IMR-90 (cell line): ENCODE results near the gene NEMF. TPM values are rescaled to one million over a fixed set of nuclear protein-coding genes. Genes with fewer than 3 reads are reported as not detected.

Experiments
- ATAC-seq: fragments of 200-7000 bp; cut with Tn5 transposase; 2 replicates; pipeline ENCODE4 v1.9.1; 2020; ENCODE audit warnings: low read depth, mild to moderate bottlenecking, moderate library complexity
- BruUV-seq: library from RNA; stranded (reverse); fragments of 400-500 nt; replicated peaks from 2 replicates; lab custom pipeline; 2021; lab: Mats Ljungman, UMichigan
- CTCF ChIA-PET: fragments of 300-600 bp; formaldehyde crosslinking; extraction: SDS; loops from one replicate; lab custom pipeline; 2021; ENCODE audit warnings: antibody characterized with exemption; lab: Yijun Ruan, JAX
- POLR2A ChIA-PET: fragments of 300-600 bp; sonication (Branson Sonifier 250); formaldehyde crosslinking; loops from one replicate; lab custom pipeline; 2022; ENCODE audit warnings: antibody characterized with exemption; ENCODE audit not compliant: unreplicated experiment; lab: Charles Lee
- DNase-seq: peaks from one replicate; pipeline ENCODE4 v3.0.0; 2013
- H2AFZ ChIP-seq: replicated peaks from 2 replicates; pipeline ENCODE3; 2013; ENCODE audit warnings: low read length, mild to moderate bottlenecking; ENCODE audit not compliant: poor library complexity
- H2AK5ac ChIP-seq: 2 replicates; pipeline ENCODE4 v1.6.1; 2013; ENCODE audit warnings: low read depth, low read length, inconsistent platforms
- H2AK9ac ChIP-seq: replicated peaks from 2 replicates; pipeline ENCODE3; 2013; ENCODE audit warnings: mild to moderate bottlenecking, low read depth, low read length, moderate library complexity; ENCODE audit not compliant: poor library complexity
- H2BK120ac ChIP-seq: 2 replicates; pipeline ENCODE4 v1.6.1; 2013; ENCODE audit warnings: low read depth, low read length, inconsistent platforms
- H2BK15ac ChIP-seq: 3 replicates; pipeline ENCODE4 v1.6.1; 2013; ENCODE audit warnings: low read depth, low read length, inconsistent platforms
- H2BK20ac ChIP-seq: 2 replicates; pipeline ENCODE4 v1.6.1; 2013; ENCODE audit warnings: low read depth, mild to moderate bottlenecking, inconsistent platforms, low read length, moderate library complexity
- H2BK5ac ChIP-seq: 2 replicates; pipeline ENCODE4 v1.6.1; 2013; ENCODE audit warnings: mild to moderate bottlenecking, low read depth, low read length, inconsistent platforms; ENCODE audit not compliant: poor library complexity, severe bottlenecking
- H3K14ac ChIP-seq: replicated peaks from 2 replicates; pipeline ENCODE4 v1.6.1; 2013; ENCODE audit warnings: low read depth, low read length, inconsistent platforms
- H3K18ac ChIP-seq: 2 replicates; pipeline ENCODE4 v1.6.1; 2013; ENCODE audit warnings: low read depth, low read length, control low read depth
- H3K23ac ChIP-seq: 2 replicates; pipeline ENCODE4 v1.6.1; 2013; ENCODE audit warnings: low read depth, low read length, inconsistent platforms
- H3K27ac ChIP-seq: 2 replicates; pipeline ENCODE4 v1.5.1; 2013; ENCODE audit warnings: mild to moderate bottlenecking, control low read depth, low read length; ENCODE audit not compliant: insufficient read depth
- H3K27me3 ChIP-seq: 2 replicates; pipeline ENCODE4 v1.6.1; 2013; ENCODE audit warnings: low read length; ENCODE audit not compliant: control insufficient read depth, insufficient read depth
- H3K36me3 ChIP-seq: 2 replicates; pipeline ENCODE4 v1.6.1; 2013; ENCODE audit warnings: low read length, mixed read lengths; ENCODE audit not compliant: control insufficient read depth, insufficient read depth
- H3K4ac ChIP-seq: 2 replicates; pipeline ENCODE4 v1.6.1; 2013; ENCODE audit warnings: low read depth, low read length, inconsistent platforms
- H3K4me1 ChIP-seq: 2 replicates; pipeline ENCODE4 v1.6.1; 2013; ENCODE audit warnings: low read length, mixed read lengths; ENCODE audit not compliant: control insufficient read depth, insufficient read depth
- H3K4me2 ChIP-seq: 2 replicates; pipeline ENCODE4 v1.6.1; 2013; ENCODE audit warnings: low read depth, mild to moderate bottlenecking, control low read depth, low read length, moderate library complexity
- H3K4me3 ChIP-seq: 2 replicates; pipeline ENCODE4 v1.5.1; 2013; ENCODE audit warnings: low read depth, mild to moderate bottlenecking, control low read depth, low read length, moderate library complexity; ENCODE audit not compliant: insufficient read depth
- H3K56ac ChIP-seq: 2 replicates; pipeline ENCODE4 v1.6.1; 2013; ENCODE audit warnings: low read length, inconsistent platforms; ENCODE audit not compliant: insufficient read depth; ENCODE audit errors: extremely low read depth
- H3K79me1 ChIP-seq, 2 experiments: 2 replicates each; pipeline ENCODE4 v1.6.1; 2013; ENCODE audit warnings: low read length in 2 of 2, inconsistent platforms in 1 of 2, low read depth in 1 of 2
- H3K9ac ChIP-seq: 2 replicates; pipeline ENCODE4 v1.6.1; 2013; ENCODE audit warnings: low read depth, low read length, control low read depth
- H3K9me1 ChIP-seq: 2 replicates; pipeline ENCODE4 v1.6.1; 2013; ENCODE audit warnings: low read length, inconsistent platforms; ENCODE audit not compliant: insufficient read depth
- H3K9me3 ChIP-seq: 2 replicates; pipeline ENCODE4 v1.6.1; 2013; ENCODE audit warnings: low read length; ENCODE audit not compliant: control insufficient read depth, insufficient read depth
- H4K20me1 ChIP-seq: 2 replicates; pipeline ENCODE4 v1.6.1; 2013; ENCODE audit warnings: low read length, inconsistent platforms; ENCODE audit not compliant: insufficient read depth
- H4K5ac ChIP-seq: 2 replicates; pipeline ENCODE4 v1.6.1; 2013; ENCODE audit warnings: mild to moderate bottlenecking, low read depth, low read length, control low read depth
- H4K8ac ChIP-seq, 2 experiments: 2 replicates each; pipeline ENCODE4 v1.6.1; 2013; ENCODE audit warnings: low read depth in 2 of 2, low read length in 2 of 2, control low read depth in 1 of 2, inconsistent platforms in 1 of 2
- H4K91ac ChIP-seq: 2 replicates; pipeline ENCODE4 v1.6.1; 2013; ENCODE audit warnings: low read depth, low read length, inconsistent platforms; ENCODE audit not compliant: insufficient read depth
- FOS ChIP-seq: fragments of 150-350 bp; IDR thresholded peaks from 2 replicates; pipeline ENCODE4 v1.6.1; 2016; ENCODE audit warnings: low read depth, low read length
- MAFK ChIP-seq: IDR thresholded peaks from 2 replicates; pipeline ENCODE4 v1.6.1; 2012; ENCODE audit warnings: low read depth, low read length, improper control_type of control experiment
- MXI1 ChIP-seq: IDR thresholded peaks from 2 replicates; pipeline ENCODE4 v1.6.1; 2012; ENCODE audit warnings: low read depth, mild to moderate bottlenecking, low read length, moderate library complexity, borderline replicate concordance
- NFE2L2 ChIP-seq: fragments of 150-350 bp; IDR thresholded peaks from 2 replicates; pipeline ENCODE4 v1.6.1; 2016; ENCODE audit warnings: low read depth, mild to moderate bottlenecking, low read length
- WGBS, 2 experiments: methylation state at CpG; one replicate each; pipeline versions ENCODE4 v1.1.5 to v1.1.7; 2013; ENCODE audit warnings: missing lambda C conversion rate in 2 of 2; ENCODE audit not compliant: insufficient read length in 1 of 2; ENCODE audit errors: extremely low coverage in 2 of 2; 5-methylcytosine and 5-hydroxymethylcytosine counted together
- dilution Hi-C: fragments of 300-500 bp; cut with HindIII; formaldehyde crosslinking; loops from one replicate; pipeline ENCODE4 v1.14.3; 2018; ENCODE audit warnings: low sequenced_read_pairs; ENCODE audit not compliant: unreplicated experiment
- in situ Hi-C: fragments of 300-500 bp; cut with MboI; formaldehyde crosslinking; loops from 3 replicates; pipeline ENCODE4 v1.14.3; 2019; ENCODE audit warnings: low sequenced_read_pairs, inconsistent platforms, mixed read lengths
- intact Hi-C: fragments of 100-400 bp; cut with micrococcal nuclease; formaldehyde crosslinking; loops from 2 replicates; pipeline ENCODE4 v1.10.0; 2022
- polyA plus RNA-seq, 3 experiments: library from polyadenylated mRNA; depleted of rRNA; stranded (reverse); fragments of >200 nt; gene quantifications; 2 replicates each; pipeline ENCODE4 v1.2.3, GENCODE V29; 2012; ENCODE audit warnings: low replicate concordance in 1 of 3
- total RNA-seq: library from RNA; depleted of rRNA; stranded (reverse); fragments of >200 nt; gene quantifications from 2 replicates; pipeline ENCODE4 v1.2.3, GENCODE V29; 2012
- TF ChIP-seq, protein P1 (sequence below): fragments of 150-350 bp; IDR thresholded peaks from 2 replicates; pipeline ENCODE4 v1.6.1; 2017; ENCODE audit warnings: mild to moderate bottlenecking, antibody characterized with exemption, low read length, low read depth

Gene NEMF
- total and polyA plus RNA-seq, 2 of the 4 experiments (the other 2 are of a cell fraction) = 19.5 to 30.5 TPM

DNA sequence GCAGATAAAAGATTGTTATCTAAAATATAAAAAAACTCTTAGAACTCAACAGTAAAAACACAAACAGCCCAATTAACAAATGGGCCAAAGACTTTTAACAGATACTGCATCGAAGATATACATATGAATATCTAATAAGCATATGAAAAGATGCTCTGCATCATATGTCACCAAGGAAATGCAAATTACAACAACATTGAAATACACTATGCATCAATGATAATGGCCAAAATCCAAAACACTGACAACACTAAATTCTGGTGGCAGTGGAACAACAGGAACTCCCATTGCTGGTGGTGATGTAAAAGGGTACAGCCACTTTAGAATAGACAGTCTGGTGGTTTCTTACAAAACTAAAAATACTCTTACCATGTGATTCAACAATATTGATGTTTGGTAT is 43.8 kb downstream of the NEMF start:
- dilution Hi-C loops (no loop called here), in situ Hi-C loops (no loop called here), intact Hi-C loops (no loop called here)
- peaks cover 38% of the 10 kb centered on the region for H3K36me3 ChIP-seq
- no peak overlapping the region for H3K4me3 ChIP-seq
- no peak overlapping the region for H2BK120ac ChIP-seq
- H3K14ac ChIP-seq = no peak overlapping the region
- H2AK5ac ChIP-seq = no peak overlapping the region
- TF ChIP-seq, protein P1, sequence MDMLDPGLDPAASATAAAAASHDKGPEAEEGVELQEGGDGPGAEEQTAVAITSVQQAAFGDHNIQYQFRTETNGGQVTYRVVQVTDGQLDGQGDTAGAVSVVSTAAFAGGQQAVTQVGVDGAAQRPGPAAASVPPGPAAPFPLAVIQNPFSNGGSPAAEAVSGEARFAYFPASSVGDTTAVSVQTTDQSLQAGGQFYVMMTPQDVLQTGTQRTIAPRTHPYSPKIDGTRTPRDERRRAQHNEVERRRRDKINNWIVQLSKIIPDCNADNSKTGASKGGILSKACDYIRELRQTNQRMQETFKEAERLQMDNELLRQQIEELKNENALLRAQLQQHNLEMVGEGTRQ = no peak
- TF ChIP-seq MXI1 (no peak), FOS (no peak), MAFK (no peak), NFE2L2 (no peak)
- no peak overlapping the region for H3K56ac ChIP-seq
- peaks cover 3 to 6% of the 10 kb centered on the region in 2 experiments; a peak in 2 of 4 replicates for H3K79me1 ChIP-seq
- no peak overlapping the region for H3K27ac ChIP-seq
- no peak for ATAC-seq
- no peak overlapping the region for H4K5ac ChIP-seq
- no peak overlapping the region for H2BK15ac ChIP-seq
- no peaks in the 10 kb centered on the region for H3K27me3 ChIP-seq
- no peak overlapping the region for H3K18ac ChIP-seq
- no peak overlapping the region for H2BK5ac ChIP-seq
- no peaks in the 10 kb centered on the region for H4K20me1 ChIP-seq
- no peak overlapping the region for H3K4ac ChIP-seq
- no peak overlapping the region for H4K91ac ChIP-seq
- no peak overlapping the region for H3K9ac ChIP-seq
- no peak overlapping the region for H4K8ac ChIP-seq
- H2AFZ ChIP-seq = no peak overlapping the region
- no CpG with 5 or more reads among the region's 1 CpG for WGBS, 2 experiments
- H2AK9ac ChIP-seq = no peak overlapping the region
- DNase-seq = no peak
- no peak overlapping the region for H3K23ac ChIP-seq
- BruUV-seq = no TSS peak
- no peaks in the 10 kb centered on the region for H3K9me1 ChIP-seq
- no peaks in the 10 kb centered on the region for H3K9me3 ChIP-seq
- POLR2A ChIA-PET = no interaction called here
- H2BK20ac ChIP-seq = no peak overlapping the region
- no peaks in the 10 kb centered on the region for H3K4me1 ChIP-seq
- CTCF ChIA-PET = no interaction called here
- no peak overlapping the region for H3K4me2 ChIP-seq
